ENCODE measurements around the gene WTAP. TPM values are rescaled to one million over a fixed set of nuclear protein-coding genes. Genes with fewer than 3 reads are reported as not detected.

WTAP gene
- total and polyA plus RNA-seq, 2 of the 8 experiments (the other 6 are each of a cell fraction or from before 2014, with no cell fraction given) = 32.6 to 120 TPM

DNA sequence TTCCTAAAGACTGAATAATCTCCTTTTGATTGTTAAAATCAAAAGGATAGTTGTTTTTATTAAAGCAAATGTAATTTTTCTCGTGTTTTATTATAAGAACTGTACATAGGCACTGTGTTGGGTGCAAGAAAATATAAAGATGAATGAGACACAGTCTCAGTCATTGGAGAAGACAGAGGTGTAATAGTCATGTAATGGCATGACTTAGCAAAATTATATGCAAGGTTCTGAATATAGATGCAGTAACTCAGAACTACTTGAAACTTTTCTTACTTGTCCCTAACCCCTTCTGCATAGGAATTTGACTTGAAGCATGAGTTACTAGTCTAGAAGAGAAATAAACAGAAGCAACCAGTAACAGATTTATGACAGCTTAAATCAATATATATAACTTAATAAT, 14.9 kb downstream of the WTAP start:
- Histone ChIP-seq H2BK15ac (ENCODE audit: low read length) (no peak overlapping the region), H3K9ac (replicated peaks in 1 of 4; ENCODE audit: extremely low read depth in 1 of 4, low read depth in 3 of 4, low read length in 3 of 4) (no peak overlapping the region), H4K5ac (ENCODE audit: insufficient read length, low read depth, low read length) (no peak overlapping the region), H3K79me1 (ENCODE audit: low read depth, low read length) (no peaks in the 10 kb centered on the region), H4K91ac (replicated peaks; ENCODE audit: insufficient read length, low read length) (no peak overlapping the region), H3K14ac (ENCODE audit: insufficient read length) (no peak overlapping the region), H3K27ac (ENCODE audit: low read depth, low read length) (no peak overlapping the region), H3K9me3 (ENCODE audit: insufficient read depth in 2 of 2, low read depth in 1 of 2, low read length in 1 of 2) (no peaks in the 10 kb centered on the region), H2AFZ (ENCODE audit: low read length) (no peak overlapping the region), H3K4me3 (ENCODE audit: extremely low read depth in 1 of 4, insufficient read depth in 2 of 4, low read depth in 3 of 4, low read length in 4 of 4) (no peak overlapping the region), H2AK5ac (ENCODE audit: low read depth, low read length) (no peak overlapping the region), H3K23me2 (ENCODE audit: low read depth, low read length) (no peaks in the 10 kb centered on the region), H3K36me3 (ENCODE audit: control insufficient read depth in 2 of 4, insufficient read depth in 4 of 4, low read length in 3 of 4) (peaks cover 26 to 96% (median 68%) of the 10 kb centered on the region in 4 experiments), H3K4me1 (replicated peaks in 1 of 4; ENCODE audit: control insufficient read depth in 3 of 4, insufficient read depth in 4 of 4, low read length in 3 of 4) (no peaks in the 10 kb centered on the region; a peak in 1 of 7 replicates), H3K79me2 (ENCODE audit: control insufficient read depth in 1 of 2, insufficient read depth in 2 of 2, low read length in 2 of 2) (peaks cover 5 to 80% of the 10 kb centered on the region in 2 experiments; a peak in 3 of 4 replicates), H2BK120ac (replicated peaks; ENCODE audit: low read depth, low read length) (no peak overlapping the region), H4K8ac (ENCODE audit: extremely low read depth, insufficient read depth, low read length) (no peak overlapping the region), H3K4ac (replicated peaks; ENCODE audit: insufficient read length, low read depth, low read length) (no peak overlapping the region), H3K56ac (replicated peaks; ENCODE audit: insufficient read length, low read depth, low read length) (no peak overlapping the region), H3K18ac (ENCODE audit: extremely low read depth, low read length) (no peak overlapping the region), H2BK12ac (ENCODE audit: low read depth, low read length) (no peak overlapping the region), H4K20me1 (replicated peaks in 1 of 2; ENCODE audit: control insufficient read depth in 1 of 2, insufficient read depth in 2 of 2, low read length in 2 of 2) (peaks cover 10 to 13% of the 10 kb centered on the region in 2 experiments), H2BK20ac (ENCODE audit: low read length) (no peak overlapping the region), H2BK5ac (ENCODE audit: low read depth, low read length) (no peak overlapping the region), H3K4me2 (ENCODE audit: insufficient read depth in 1 of 2, low read depth in 2 of 2, low read length in 2 of 2) (no peak overlapping the region), H3K27me3 (replicated peaks in 1 of 4; ENCODE audit: control insufficient read depth in 3 of 4, extremely low read depth in 1 of 4, insufficient read depth in 3 of 4, low read length in 3 of 4) (no peaks in the 10 kb centered on the region), H3K23ac (ENCODE audit: insufficient read length) (no peak overlapping the region)
- CTCF ChIA-PET (ENCODE audit: partially characterized antibody) = interaction anchor here (0.8 to 1.6 kb wide), 2 partner anchors 30 to 53 kb away, joined by 3 read pairs; no protein-coding TSS in a partner anchor
- no peak for TF ChIP-seq KDM4A (IDR thresholded peaks at IDR 0.05; ENCODE audit: low read depth, low read length, severe bottlenecking)
- no peak for TF ChIP-seq KDM1A (IDR thresholded peaks at IDR 0.05; ENCODE audit: borderline replicate concordance, low read length)
- no peak for TF ChIP-seq RAD21 (IDR thresholded peaks at IDR 0.05 in 1 of 2, conservative IDR thresholded peaks at IDR 0.05 in 1 of 2; ENCODE audit: low read depth in 2 of 2, low read length in 2 of 2)
- TF ChIP-seq CREB1 (IDR thresholded peaks at IDR 0.05) = no peak
- no peak for TF ChIP-seq SP2 (IDR thresholded peaks at IDR 0.05; ENCODE audit: low read length)
- TF ChIP-seq BACH1 (IDR thresholded peaks at IDR 0.05; ENCODE audit: low read length) = no peak
- no peak for TF ChIP-seq CBX5 (IDR thresholded peaks at IDR 0.05; ENCODE audit: low read depth, low read length)
- TF ChIP-seq ZNF274 (IDR thresholded peaks at IDR 0.05; ENCODE audit: borderline replicate concordance, extremely low read depth, low read length) = no peak
- no peak for TF ChIP-seq BRCA1 (IDR thresholded peaks at IDR 0.05; ENCODE audit: low read depth, low read length)
- TF ChIP-seq SUZ12 (IDR thresholded peaks at IDR 0.05; ENCODE audit: low read length) = no peak
- FAIRE-seq (no peak), DNase-seq (ENCODE audit: low read depth in 1 of 2, low spot score in 2 of 2) (no peak)
- POLR2A ChIA-PET (ENCODE audit: partially characterized antibody) = interaction anchor here (1.4 to 2.0 kb wide), 2 partner anchors 10 to 13 kb away, joined by 3 to 6 read pairs; no protein-coding TSS in a partner anchor
- 83% methylated on average over 1 of the region's 1 CpG; no CpG with 5 or more reads in 1 of the 2 experiments for WGBS, 2 experiments (ENCODE audit: extremely low coverage in 1 of 2, insufficient coverage in 1 of 2, insufficient read length in 1 of 2, insufficient replicate concordance in 2 of 2, low coverage in 1 of 2, low lambda C conversion rate in 2 of 2, missing lambda C conversion rate in 1 of 2)
